Testis (tissue), 3 donors: Measurements from ENCODE around the gene KLHL1. TPM values are rescaled to one million over a fixed set of nuclear protein-coding genes. Genes with fewer than 3 reads are reported as not detected.

Source experiments
- DNase-seq: peaks from one replicate; pipeline ENCODE4 v3.0.0-alpha.2; 2019
- H3K27ac ChIP-seq, 2 donors: fragments of 200-600 bp; sonication (generic); one replicate each; pipeline ENCODE4 v1.5.1; 2019
- H3K27me3 ChIP-seq: fragments of 200-600 bp; sonication (generic); one replicate; pipeline ENCODE4 v1.5.1; 2019
- H3K36me3 ChIP-seq: fragments of 200-600 bp; sonication (generic); one replicate; pipeline ENCODE4 v1.5.1; 2017; ENCODE audit warnings: low read depth; ENCODE audit errors: missing control alignments
- H3K4me1 ChIP-seq: fragments of 200-600 bp; sonication (generic); one replicate; pipeline ENCODE4 v1.5.1; 2019
- H3K4me3 ChIP-seq, 2 donors: fragments of 200-600 bp; sonication (generic); one replicate each; pipeline ENCODE4 v1.5.1; 2017 to 2019
- H3K9me3 ChIP-seq: fragments of 200-600 bp; sonication (generic); one replicate; pipeline ENCODE4 v1.5.1; 2017
- CTCF ChIP-seq, 3 experiments: fragments of 450-650 bp in 2 of 3; fragments of 200-600 bp in 1 of 3; sonication (generic) in 1 of 3; IDR thresholded peaks; one replicate each; pipeline ENCODE4 v1.5.1; 2016 to 2019; ENCODE audit warnings: antibody characterized with exemption in 3 of 3, mild to moderate bottlenecking in 2 of 3, moderate library complexity in 1 of 3
- POLR2A ChIP-seq: fragments of 450-650 bp; IDR thresholded peaks from one replicate; pipeline ENCODE4 v1.6.1; 2017; ENCODE audit warnings: antibody characterized with exemption, mild to moderate bottlenecking, moderate library complexity
- WGBS, 2 donors: methylation state at CpG; one replicate each; pipeline ENCODE4 v1.1.5; 2018; 5-methylcytosine and 5-hydroxymethylcytosine counted together
- intact Hi-C: fragments of 100-400 bp; cut with DNase I; formaldehyde crosslinking; loops from one replicate; pipeline ENCODE4 v1.15.1; 2023; ENCODE audit warnings: low total_unique reads
- polyA plus RNA-seq: library from polyadenylated mRNA; stranded (reverse); fragments of 350-450 nt; fragmentation: Illumina TruSeq; extraction: RNeasy Lipid Tissue Mini Kit (QIAGEN cat#74804); gene quantifications from one replicate; pipeline ENCODE4 v1.2.3, GENCODE V29; 2014; ENCODE audit warnings: low read depth, low replicate concordance; ENCODE audit not compliant: insufficient read depth
- total RNA-seq, 2 donors: library from RNA; depleted of rRNA; stranded (reverse); fragments of >200 nt; gene quantifications; one replicate each; pipeline ENCODE4 v1.2.3, GENCODE V29; 2016

The KLHL1 gene
- total and polyA plus RNA-seq, 3 donors from 2014 or later: 0.16 to 0.87 (median 0.21) TPM

DNA sequence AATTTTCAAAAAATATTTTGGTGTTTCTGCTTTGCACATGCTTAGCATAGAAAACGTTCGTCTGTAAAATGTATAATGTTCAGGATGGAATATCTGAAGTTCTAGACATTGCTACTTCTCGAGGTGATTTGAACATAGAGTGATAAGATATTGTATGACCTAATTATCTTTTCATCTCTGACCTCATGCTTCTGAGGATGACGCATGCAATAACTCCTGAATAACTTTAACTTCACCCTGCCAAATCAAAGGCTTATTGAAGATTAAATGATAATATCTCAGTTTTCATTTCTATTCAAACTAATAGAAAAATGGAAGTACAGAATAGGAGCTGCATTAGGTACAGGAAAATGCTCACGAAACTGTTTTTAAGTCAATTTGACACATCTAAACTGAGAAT, 151.4 kb downstream of the KLHL1 start:
- no peak for DNase-seq
- H3K27me3 ChIP-seq: no peaks in the 10 kb centered on the region
- intact Hi-C loops: no loop called here
- TF ChIP-seq CTCF (IDR thresholded peaks at IDR 0.05) (no peak), POLR2A (no peak)
- no peaks in the 10 kb centered on the region for H3K4me1 ChIP-seq
- H3K4me3 ChIP-seq: no peak overlapping the region
- H3K27ac ChIP-seq: no peak overlapping the region
- H3K36me3 ChIP-seq: no peaks in the 10 kb centered on the region
- H3K9me3 ChIP-seq: no peaks in the 10 kb centered on the region
- WGBS, 2 donors: 90 to 91% methylated on average over 5 of the region's 5 CpGs

GRCh38 chr13:69956349-69956748, 151.9 kb downstream of the KLHL1 start:
- Histone ChIP-seq H3K27me3 (no peaks in the 10 kb centered on the region), H3K4me3 (no peak overlapping the region), H3K27ac (no peak overlapping the region), H3K9me3 (no peaks in the 10 kb centered on the region), H3K36me3 (no peaks in the 10 kb centered on the region), H3K4me1 (no peaks in the 10 kb centered on the region)
- no peak for DNase-seq
- WGBS, 2 donors: 93 to 94% methylated on average over 2 of the region's 2 CpGs
- intact Hi-C loops: no loop called here
- TF ChIP-seq CTCF (IDR thresholded peaks at IDR 0.05) (no peak), POLR2A (no peak)

GRCh38 chr13:69955271-69955670, 153.0 kb downstream of the KLHL1 start:
- intact Hi-C loops: no loop called here
- DNase-seq: no peak

GRCh38 chr13:69951412-69951811, 156.8 kb downstream of the KLHL1 start:
- H3K27ac ChIP-seq: no peak overlapping the region
- no peaks in the 10 kb centered on the region for H3K4me1 ChIP-seq
- no peak for DNase-seq
- TF ChIP-seq CTCF (IDR thresholded peaks at IDR 0.05): no peak
- TF ChIP-seq POLR2A: no peak
- no peak overlapping the region for H3K4me3 ChIP-seq
- no peaks in the 10 kb centered on the region for H3K9me3 ChIP-seq
- H3K36me3 ChIP-seq: no peaks in the 10 kb centered on the region
- intact Hi-C loops: no loop called here
- WGBS, 2 donors: 90 to 93% methylated on average over 2 of the region's 2 CpGs
- no peaks in the 10 kb centered on the region for H3K27me3 ChIP-seq

More at GRCh38 chr13:69955271-69955670, 153.0 kb downstream of the KLHL1 start:
- no peak overlapping the region for H3K4me3 ChIP-seq
- no peak overlapping the region for H3K27ac ChIP-seq
- no peaks in the 10 kb centered on the region for H3K4me1 ChIP-seq
- no peak for TF ChIP-seq CTCF (IDR thresholded peaks at IDR 0.05)
- TF ChIP-seq POLR2A: no peak
- H3K27me3 ChIP-seq: no peaks in the 10 kb centered on the region
- no peaks in the 10 kb centered on the region for H3K9me3 ChIP-seq
- no peaks in the 10 kb centered on the region for H3K36me3 ChIP-seq

DNA sequence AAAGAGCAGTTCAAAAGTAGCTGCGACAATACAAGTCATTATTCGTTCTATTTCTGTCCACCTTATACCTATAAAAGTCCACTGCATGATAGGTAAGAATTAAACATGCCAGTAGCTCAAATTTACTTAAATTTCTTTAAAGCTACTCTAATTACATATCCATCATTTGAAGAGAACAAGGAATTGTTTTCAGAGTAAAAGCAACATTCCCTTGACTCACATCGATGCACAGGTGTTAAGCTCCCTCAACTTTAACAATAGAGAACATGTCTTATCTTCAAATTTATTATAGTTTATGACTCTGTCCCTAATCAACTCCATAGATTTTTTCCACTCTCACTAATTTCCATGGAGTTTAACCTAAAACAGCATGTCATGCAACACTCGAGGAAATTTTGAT, 158.1 kb downstream of the KLHL1 start:
- whole genome bisulfite sequencing, 2 donors: 86 to 87% methylated on average over 4 of the region's 4 CpGs
- no peaks in the 10 kb centered on the region for H3K36me3 ChIP-seq
- H3K27me3 ChIP-seq: no peaks in the 10 kb centered on the region
- intact Hi-C loops: no loop called here
- no peak overlapping the region for H3K27ac ChIP-seq
- TF ChIP-seq CTCF (IDR thresholded peaks at IDR 0.05): no peak
- H3K4me3 ChIP-seq: no peak overlapping the region
- H3K9me3 ChIP-seq: no peaks in the 10 kb centered on the region
- no peaks in the 10 kb centered on the region for H3K4me1 ChIP-seq
- DNase-seq: no peak
